ENCODE measurements around the gene ZFPL1.

ZFPL1 gene

DNA sequence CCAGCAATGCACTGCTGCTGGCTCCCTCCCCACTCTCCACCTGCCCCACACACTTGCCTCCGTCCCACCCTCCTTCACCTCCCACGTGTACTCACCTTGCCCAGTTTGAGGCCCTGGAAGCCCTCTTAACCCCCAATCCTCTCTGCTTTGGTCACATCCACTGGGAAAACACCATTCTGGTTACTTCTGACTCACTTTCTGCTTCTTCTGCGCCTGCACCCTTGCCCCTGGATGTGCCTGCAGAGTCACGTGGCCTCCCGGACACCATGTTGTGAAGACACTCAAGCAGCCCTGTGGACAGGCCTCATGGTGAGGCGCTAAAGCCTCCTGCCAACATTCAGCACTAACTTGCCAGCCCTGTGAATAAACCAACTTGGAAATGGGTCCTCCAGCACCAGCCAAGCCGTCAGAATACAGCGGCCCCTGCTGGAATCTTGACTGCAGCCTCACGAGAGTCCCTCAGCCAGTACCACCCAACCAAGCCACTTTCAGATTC lies 23.1 kb upstream of the ZFPL1 start:
- no peak for DNase-seq

- no peak for DNase-seq
Measured at GRCh38 chr11:65063532-65063931, 20.5 kb upstream of the ZFPL1 start.

DNA sequence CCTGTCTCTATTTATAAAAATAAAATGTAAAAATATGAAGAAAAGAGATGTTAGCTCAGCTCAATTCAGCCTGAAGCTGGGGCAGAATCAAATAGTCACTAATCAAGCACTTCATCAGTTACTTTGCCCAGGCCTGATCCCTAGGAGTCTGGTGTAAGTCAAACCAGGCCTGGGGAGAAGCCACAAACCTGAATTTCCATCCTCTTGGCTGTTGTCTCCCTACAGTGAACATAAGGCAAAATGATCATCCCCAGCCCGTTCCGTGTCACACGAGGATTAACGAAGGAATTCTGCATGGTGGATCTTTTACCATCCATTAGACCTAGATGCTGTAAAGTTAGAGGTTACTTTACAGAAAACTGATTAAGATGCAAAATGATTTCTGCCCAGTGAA lies 19.2 kb upstream of the ZFPL1 start:
- DNase-seq = no peak

DNA sequence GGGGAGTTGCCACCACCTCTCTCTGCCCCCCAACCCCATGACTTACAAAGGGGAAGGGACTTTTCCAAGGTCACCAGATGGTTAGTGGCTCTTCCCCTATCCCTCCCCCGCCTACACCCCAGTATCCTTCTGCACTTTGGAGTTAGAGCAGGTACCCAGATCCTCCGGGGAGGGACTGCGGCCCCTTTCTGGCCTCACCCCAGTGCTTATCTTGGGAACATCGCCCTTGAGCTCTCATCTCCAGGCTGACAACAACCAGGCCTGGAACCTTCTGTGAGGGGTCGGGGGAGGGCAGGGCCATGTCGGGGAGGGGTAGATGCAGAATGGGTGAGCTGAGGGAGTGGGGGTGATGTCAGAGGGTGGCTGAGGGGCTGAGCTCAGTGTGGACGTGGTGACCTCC lies 18.2 kb upstream of the ZFPL1 start:
- no peak for DNase-seq

DNA sequence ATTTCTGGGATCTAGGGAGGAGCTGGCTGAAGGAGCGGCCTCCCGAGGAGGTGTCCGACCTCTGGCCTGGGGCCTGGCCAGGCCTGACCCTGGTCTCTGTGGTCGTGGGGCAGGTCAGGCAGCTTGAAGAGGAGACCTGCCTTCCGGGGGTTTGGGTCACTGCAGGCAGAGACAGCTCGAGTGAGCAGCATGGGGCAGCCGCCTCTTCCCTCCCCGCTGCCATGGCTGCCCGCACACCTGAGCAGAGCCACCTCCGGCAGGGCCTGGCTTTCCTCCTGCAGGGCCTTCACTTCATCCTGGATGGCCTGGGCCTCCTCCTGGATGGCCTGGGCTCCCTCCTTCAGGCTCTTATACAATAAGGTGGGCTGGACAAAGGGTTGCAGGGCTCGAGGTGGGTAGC lies 17.7 kb upstream of the ZFPL1 start:
- DNase-seq = no peak

DNA sequence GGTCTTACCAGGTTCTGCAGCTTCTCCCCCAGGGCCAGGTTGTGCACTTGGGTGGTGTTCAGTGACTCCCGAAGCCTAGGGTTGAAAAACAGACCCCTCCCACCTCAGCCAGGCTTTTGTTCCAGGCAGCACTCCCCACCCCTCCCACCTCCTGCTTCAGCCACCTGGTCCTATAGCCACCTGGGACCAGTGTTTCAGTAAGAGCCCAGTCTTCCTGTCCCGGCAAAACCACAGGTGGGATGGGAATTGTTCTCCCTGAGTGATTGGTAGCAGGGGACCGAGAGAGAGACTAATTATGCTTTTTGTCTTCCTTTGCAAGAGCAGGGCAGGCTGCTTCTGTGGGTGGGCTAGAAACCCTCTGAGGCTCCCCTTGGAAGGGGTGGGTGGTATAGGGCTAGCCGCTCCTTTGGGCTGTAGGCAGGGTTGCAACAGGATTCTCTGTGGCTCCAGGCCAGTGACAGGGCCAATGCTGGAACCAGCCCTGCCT lies 17.2 kb upstream of the ZFPL1 start:
- DNase-seq = no peak

GRCh38 chr11:65067446-65067845 lies 16.6 kb upstream of the ZFPL1 start:
- no peak for DNase-seq

GRCh38 chr11:65069217-65069616 lies 14.8 kb upstream of the ZFPL1 start:
- DNase-seq = no peak

DNA sequence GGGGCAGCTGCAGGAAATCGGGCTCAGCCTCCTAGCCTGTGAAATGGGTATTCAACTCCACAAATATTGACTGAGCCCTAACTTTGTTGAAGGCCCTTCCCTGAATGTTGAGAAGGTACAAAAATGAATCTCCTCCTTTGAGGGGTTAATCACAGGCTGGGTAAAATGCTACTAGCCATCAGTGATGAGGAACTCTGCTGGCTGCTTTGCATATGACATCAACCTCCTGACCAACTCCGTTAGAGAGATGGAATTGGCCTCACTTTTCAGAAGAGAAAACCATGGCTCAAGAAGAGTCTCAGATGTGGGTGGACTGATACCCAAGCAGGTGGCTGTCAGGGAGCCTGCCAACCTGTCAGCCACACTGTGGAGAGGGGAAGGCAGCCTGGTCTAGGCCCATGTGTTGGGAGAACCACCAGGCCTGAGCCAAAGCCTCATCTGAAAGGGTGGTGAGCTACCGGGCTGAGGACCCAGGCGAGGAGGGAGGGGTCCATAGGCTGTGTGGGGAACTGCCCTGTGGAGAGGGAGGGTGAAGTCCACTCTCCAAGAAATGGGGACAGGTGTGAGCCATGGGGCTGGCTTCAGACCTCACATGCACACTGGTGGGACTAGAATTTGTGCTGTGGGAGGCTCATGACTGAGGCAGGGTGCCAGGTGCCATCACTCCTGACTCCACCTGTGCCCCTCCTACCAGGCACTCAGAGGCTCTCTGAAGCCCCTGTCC lies 12.0 kb upstream of the ZFPL1 start:
- DNase-seq = no peak

DNA sequence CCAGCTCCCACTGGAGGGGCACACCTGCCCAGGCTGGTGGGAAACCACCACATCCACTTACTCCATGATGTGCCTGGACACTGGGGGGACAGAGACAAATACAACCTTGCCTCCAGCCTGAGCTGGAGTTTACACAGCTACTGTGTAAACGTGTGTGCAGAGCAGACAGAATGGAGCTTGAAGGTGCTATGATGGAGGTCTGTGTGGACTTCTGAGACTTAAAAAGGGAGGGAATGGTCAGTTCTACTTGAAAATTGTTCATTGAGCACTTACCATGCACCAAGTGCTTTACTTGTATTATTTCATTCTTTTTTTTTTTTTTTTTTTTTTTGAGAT lies 11.4 kb upstream of the ZFPL1 start:
- DNase-seq = no peak

DNA sequence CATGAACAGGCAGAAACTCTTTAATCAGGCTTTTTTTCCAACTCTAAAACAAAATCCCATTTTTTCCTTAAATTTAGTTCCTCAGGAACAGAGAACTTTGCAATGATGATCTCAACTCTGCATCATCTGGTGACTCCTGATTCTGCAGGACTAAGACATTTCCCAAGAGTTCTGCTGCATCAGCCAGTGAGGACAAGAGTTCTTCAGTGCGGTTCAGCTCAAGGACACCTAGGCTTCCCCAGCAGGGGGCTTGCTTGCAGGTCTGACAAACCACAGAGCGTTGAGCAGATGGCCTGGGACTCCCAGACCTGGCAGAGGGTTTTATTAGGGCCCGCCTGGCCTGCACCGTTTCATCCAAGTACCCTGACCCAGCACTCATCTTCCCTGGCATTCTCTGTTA lies 6.6 kb upstream of the ZFPL1 start:
- no peak for DNase-seq

- DNase-seq = peak; percentile 70 to 84
Measured at GRCh38 chr11:65078151-65078550, 5.9 kb upstream of the ZFPL1 start.

- no peak for DNase-seq
Measured at GRCh38 chr11:65078786-65079342, 5.2 kb upstream of the ZFPL1 start.

DNA sequence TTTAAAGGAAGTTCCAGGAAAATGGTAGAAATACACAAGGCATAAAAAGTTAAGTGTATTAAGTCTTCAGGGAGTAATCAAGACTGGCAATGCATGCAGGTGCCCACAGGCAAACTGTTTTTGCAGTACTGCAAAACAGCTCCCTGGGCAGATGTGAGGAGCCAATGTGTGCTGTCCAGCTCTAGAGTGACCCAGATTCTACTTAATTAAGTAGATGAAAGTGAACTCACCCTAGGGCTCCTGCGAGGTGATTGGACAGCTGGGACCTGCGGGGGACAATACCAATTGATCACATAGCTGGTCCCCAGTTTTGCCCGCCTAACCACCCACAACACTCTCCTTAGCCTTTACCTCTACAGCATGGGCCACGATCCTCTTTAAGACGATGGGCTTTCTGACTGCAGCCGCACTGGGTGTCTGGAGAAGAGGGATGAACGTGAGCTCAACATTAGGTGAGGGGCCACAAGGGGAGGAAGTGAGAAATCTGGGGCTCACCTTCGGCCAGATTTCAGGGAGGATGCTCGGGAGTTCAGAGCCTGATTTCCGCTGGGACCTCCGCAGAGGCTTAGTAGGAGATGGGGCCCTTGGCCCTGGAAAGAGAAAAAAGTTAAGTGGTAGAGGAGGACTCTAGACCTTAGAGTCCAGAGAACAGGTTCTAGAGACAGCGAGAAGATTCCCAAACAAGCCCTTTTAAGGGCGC lies 738 bp upstream of the ZFPL1 start:
- no peak for DNase-seq

DNA sequence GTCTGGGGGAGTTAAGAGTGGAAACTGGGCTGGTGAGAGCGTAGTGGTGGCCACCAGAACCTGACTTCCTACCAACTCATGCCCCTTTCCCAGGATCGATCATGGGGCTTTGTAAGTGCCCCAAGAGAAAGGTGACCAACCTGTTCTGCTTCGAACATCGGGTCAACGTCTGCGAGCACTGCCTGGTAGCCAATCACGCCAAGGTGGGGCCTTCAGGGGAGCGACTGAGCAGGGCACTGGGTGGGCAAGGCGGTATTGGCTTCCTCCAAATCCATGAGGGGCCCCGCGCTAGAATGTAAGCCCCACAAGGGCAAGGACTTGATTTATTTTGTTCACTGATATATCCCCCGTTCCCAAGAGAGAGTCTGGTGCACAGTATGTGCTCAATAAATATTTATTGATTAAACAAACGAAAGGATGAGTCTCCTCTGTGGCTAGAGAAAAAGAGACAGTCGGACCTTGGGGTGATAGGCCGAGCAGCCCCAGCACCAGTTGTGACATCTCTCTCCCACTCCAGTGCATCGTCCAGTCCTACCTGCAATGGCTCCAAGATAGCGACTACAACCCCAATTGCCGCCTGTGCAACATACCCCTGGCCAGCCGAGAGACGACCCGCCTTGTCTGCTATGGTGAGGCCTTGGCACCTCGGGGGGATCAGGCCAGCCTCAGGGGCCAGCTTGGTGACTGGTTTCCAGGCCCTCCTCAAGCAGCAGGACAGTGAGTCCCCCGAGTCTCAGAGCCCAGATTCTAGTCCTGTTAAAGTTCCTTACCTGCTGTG lies 765 bp downstream of the ZFPL1 start:
- DNase-seq = no peak

- DNase-seq = no peak
Measured at GRCh38 chr11:65085446-65085845, 1.4 kb downstream of the ZFPL1 start.

GRCh38 chr11:65086809-65087208 lies 2.8 kb downstream of the ZFPL1 start:
- no peak for DNase-seq

- no peak for DNase-seq
Measured at GRCh38 chr11:65087216-65087615, 3.2 kb downstream of the ZFPL1 start.

DNA sequence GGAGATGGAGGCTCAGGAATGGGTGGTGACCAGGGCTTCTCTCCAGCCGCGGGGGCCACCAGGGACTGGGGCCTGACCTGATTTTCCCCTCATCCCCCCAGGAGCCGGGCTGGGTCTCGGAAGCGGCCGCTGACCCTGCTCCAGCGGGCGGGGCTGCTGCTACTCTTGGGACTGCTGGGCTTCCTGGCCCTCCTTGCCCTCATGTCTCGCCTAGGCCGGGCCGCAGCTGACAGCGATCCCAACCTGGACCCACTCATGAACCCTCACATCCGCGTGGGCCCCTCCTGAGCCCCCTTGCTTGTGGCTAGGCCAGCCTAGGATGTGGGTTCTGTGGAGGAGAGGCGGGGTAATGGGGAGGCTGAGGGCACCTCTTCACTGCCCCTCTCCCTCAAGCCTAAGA lies 3.8 kb downstream of the ZFPL1 start:
- no peak for DNase-seq

DNA sequence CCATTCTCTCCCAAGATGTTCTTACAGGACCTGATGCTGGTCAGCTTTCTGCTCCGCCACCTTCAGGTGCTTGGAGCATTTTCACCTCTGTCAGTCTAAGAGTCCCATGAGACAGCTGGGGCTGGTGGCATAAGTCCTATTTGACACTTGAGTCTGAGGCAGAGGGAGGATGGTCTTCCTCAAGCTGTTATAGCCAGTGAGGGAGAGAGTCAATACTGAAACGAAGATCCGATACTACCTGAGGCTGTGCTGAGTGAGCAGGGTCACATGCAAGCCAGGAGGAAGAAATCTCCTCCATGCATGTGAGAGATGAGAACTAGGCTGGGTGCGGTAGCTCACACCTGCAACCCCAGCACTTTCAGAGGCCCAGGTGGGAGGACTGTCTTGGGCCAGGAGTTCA lies 5.6 kb downstream of the ZFPL1 start:
- no peak for DNase-seq

DNA sequence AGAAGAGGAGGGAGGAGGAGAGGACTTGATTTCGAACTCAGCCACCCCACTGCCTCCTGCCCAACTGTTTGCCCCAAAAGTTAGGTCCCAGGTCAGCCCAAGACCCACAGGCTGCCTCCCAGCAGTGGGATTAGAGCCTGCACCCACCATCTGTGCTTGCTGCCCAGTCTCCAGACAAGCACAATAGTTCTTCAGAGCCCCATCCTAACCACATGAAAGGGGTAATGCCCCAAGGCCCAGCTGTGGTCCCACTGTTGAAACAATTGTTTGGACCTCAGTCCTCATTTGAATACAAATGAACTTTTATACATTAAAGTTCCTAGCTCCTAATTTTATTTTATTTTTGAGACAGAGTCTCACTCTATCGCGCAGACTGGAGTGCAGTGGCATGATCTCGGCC lies 6.6 kb downstream of the ZFPL1 start:
- DNase-seq = no peak

GRCh38 chr11:65095427-65095826 lies 11.4 kb downstream of the ZFPL1 start:
- no peak for DNase-seq
